Liver (tissue), 9 donors: Measurements from ENCODE around the gene ZFP69B. TPM values are rescaled to one million over a fixed set of nuclear protein-coding genes. Genes with fewer than 3 reads are reported as not detected.

ENCODE experiments used
- DNase-seq: peaks from one replicate; pipeline ENCODE4 v3.0.0-alpha.2; 2017; ENCODE audit warnings: low spot score
- H3K27ac ChIP-seq, 2 donors: one replicate each; pipeline ENCODE4 v1.7.0; 2013; ENCODE audit warnings: inconsistent platforms in 2 of 2, low read length in 2 of 2, control low read depth in 1 of 2, low read depth in 1 of 2, mild to moderate bottlenecking in 1 of 2
- H3K27me3 ChIP-seq, 4 donors: one replicate each; pipeline versions ENCODE4 v1.6.1 to v1.7.0; 2013; ENCODE audit warnings: low read length in 3 of 4, inconsistent platforms in 1 of 4, mild to moderate bottlenecking in 1 of 4, moderate library complexity in 1 of 4; ENCODE audit not compliant: control insufficient read depth in 4 of 4, insufficient read depth in 4 of 4
- H3K36me3 ChIP-seq, 4 donors: one replicate each; pipeline versions ENCODE4 v1.6.1 to v1.7.0; 2013; ENCODE audit warnings: low read length in 3 of 4, mild to moderate bottlenecking in 3 of 4, low read depth in 1 of 4, moderate library complexity in 1 of 4; ENCODE audit not compliant: control insufficient read depth in 4 of 4, insufficient read depth in 3 of 4
- H3K4me1 ChIP-seq, 4 donors: one replicate each; pipeline versions ENCODE4 v1.6.1 to v1.7.0; 2013; ENCODE audit warnings: low read length in 3 of 4, mild to moderate bottlenecking in 3 of 4, moderate library complexity in 1 of 4; ENCODE audit not compliant: control insufficient read depth in 4 of 4, insufficient read depth in 4 of 4
- H3K4me3 ChIP-seq, 3 donors: one replicate each; pipeline versions ENCODE4 v1.6.1 to v1.7.0; 2013; ENCODE audit warnings: low read length in 3 of 3, control low read depth in 1 of 3, low read depth in 1 of 3, mild to moderate bottlenecking in 1 of 3
- H3K9ac ChIP-seq, 2 donors: one replicate each; pipeline ENCODE4 v1.7.0; 2013; ENCODE audit warnings: low read length in 2 of 2, mild to moderate bottlenecking in 2 of 2, moderate library complexity in 2 of 2, control low read depth in 1 of 2, low read depth in 1 of 2
- H3K9me3 ChIP-seq, 4 donors: one replicate each; pipeline versions ENCODE4 v1.6.1 to v1.7.0; 2013; ENCODE audit warnings: low read length in 3 of 4; ENCODE audit not compliant: control insufficient read depth in 4 of 4
- ATF3 ChIP-seq: IDR thresholded peaks from 2 replicates; pipeline ENCODE4 v1.6.1; 2016; ENCODE audit warnings: antibody characterized with exemption
- CTCF ChIP-seq: fragments of 150-350 bp; IDR thresholded peaks from 2 replicates; pipeline ENCODE4 v1.5.1; 2017; ENCODE audit warnings: improper control_type of control experiment, low read depth, low read length; ENCODE audit not compliant: missing input control
- EGR1 ChIP-seq, 2 donors: IDR thresholded peaks; 2 replicates each; pipeline ENCODE4 v1.6.1; 2016 to 2018; ENCODE audit warnings: antibody characterized with exemption in 2 of 2, low read depth in 2 of 2
- FOXA1 ChIP-seq: IDR thresholded peaks from 2 replicates; pipeline ENCODE4 v1.6.1; 2016; ENCODE audit warnings: antibody characterized with exemption
- FOXA2 ChIP-seq: IDR thresholded peaks from 2 replicates; pipeline ENCODE4 v1.6.1; 2016; ENCODE audit warnings: antibody characterized with exemption
- GABPA ChIP-seq, 2 donors: IDR thresholded peaks in 1 of 2; conservative IDR thresholded peaks in 1 of 2; 2 replicates each; pipeline ENCODE4 v1.6.1; 2016; ENCODE audit warnings: antibody characterized with exemption in 2 of 2, mild to moderate bottlenecking in 1 of 2, moderate library complexity in 1 of 2
- HNF4A ChIP-seq, 2 donors: conservative IDR thresholded peaks; 2 replicates each; pipeline ENCODE4 v1.6.1; 2016; ENCODE audit warnings: antibody characterized with exemption in 2 of 2, mild to moderate bottlenecking in 2 of 2
- HNF4G ChIP-seq: IDR thresholded peaks from 2 replicates; pipeline ENCODE4 v1.6.1; 2016; ENCODE audit warnings: antibody characterized with exemption
- JUND ChIP-seq, 2 donors: IDR thresholded peaks; 2 replicates each; pipeline ENCODE4 v1.6.1; 2016; ENCODE audit warnings: antibody characterized with exemption in 2 of 2
- MAX ChIP-seq: IDR thresholded peaks from 2 replicates; pipeline ENCODE4 v1.6.1; 2016; ENCODE audit warnings: antibody characterized with exemption
- NR2F2 ChIP-seq: IDR thresholded peaks from 2 replicates; pipeline ENCODE4 v1.6.1; 2016; ENCODE audit warnings: antibody characterized with exemption
- RAD21 ChIP-seq, 2 donors: IDR thresholded peaks; 2 replicates each; pipeline ENCODE4 v1.6.1; 2016; ENCODE audit warnings: antibody characterized with exemption in 2 of 2, mild to moderate bottlenecking in 2 of 2
- REST ChIP-seq: IDR thresholded peaks from 2 replicates; pipeline ENCODE4 v1.6.1; 2016; ENCODE audit warnings: antibody characterized with exemption, mild to moderate bottlenecking
- RXRA ChIP-seq, 2 donors: IDR thresholded peaks; 2 replicates each; pipeline ENCODE4 v1.6.1; 2017 to 2018; ENCODE audit warnings: antibody characterized with exemption in 2 of 2, mild to moderate bottlenecking in 1 of 2
- SP1 ChIP-seq: IDR thresholded peaks from 2 replicates; pipeline ENCODE4 v1.6.1; 2018; ENCODE audit warnings: antibody characterized with exemption, mild to moderate bottlenecking
- TAF1 ChIP-seq: conservative IDR thresholded peaks from 2 replicates; pipeline ENCODE4 v1.6.1; 2016; ENCODE audit warnings: antibody characterized with exemption, mild to moderate bottlenecking
- YY1 ChIP-seq: IDR thresholded peaks from 2 replicates; pipeline ENCODE4 v1.6.1; 2016; ENCODE audit warnings: antibody characterized with exemption, mild to moderate bottlenecking
- ZBTB33 ChIP-seq: IDR thresholded peaks from 2 replicates; pipeline ENCODE4 v1.6.1; 2016; ENCODE audit warnings: antibody characterized with exemption
- WGBS: extraction: QIAGEN DNeasy Blood & Tissue Kit; methylation state at CpG from one replicate; pipeline ENCODE4 v1.1.7; 2013; 5-methylcytosine and 5-hydroxymethylcytosine counted together
- polyA plus RNA-seq, 2 donors: library from polyadenylated mRNA; stranded (reverse) in 1 of 2; unstranded in 1 of 2; fragments of 200-250 nt in 1 of 2; fragments of >200 nt in 1 of 2; fragmentation: Nextera tagmentation in 1 of 2; extraction: Ambion mirVana in 1 of 2; gene quantifications; one replicate each; pipeline versions ENCODE4 v1.2.1 to v1.2.3, GENCODE V29; 2013 to 2015
- total RNA-seq, 2 donors: library from RNA; depleted of rRNA; stranded (reverse); fragments of >200 nt; gene quantifications; one replicate each; pipeline ENCODE4 v1.2.3, GENCODE V29; 2014
- donor health status: healthy.
- donor health status: healthy.
- donor health status: healthy.
- donor health status: healthy.
- donor health status: healthy.

The ZFP69B gene
- total and polyA plus RNA-seq, 4 donors: 0.19 to 0.92 (median 0.62) TPM

GRCh38 chr1:40451238-40451585 is 936 bp downstream of the ZFP69B start:
- H3K27ac ChIP-seq: no peak overlapping the region
- no peaks in the 10 kb centered on the region for H3K27me3 ChIP-seq
- DNase-seq: no peak
- no peak for TF ChIP-seq TAF1
- TF ChIP-seq GABPA (IDR thresholded peaks at IDR 0.05 in 1 of 2, conservative IDR thresholded peaks at IDR 0.05 in 1 of 2): no peak
- TF ChIP-seq JUND (IDR thresholded peaks at IDR 0.05): no peak
- no peak overlapping the region for H3K9ac ChIP-seq
- peaks cover 0 to 15% (median 7%) of the 10 kb centered on the region in 4 donors for H3K4me1 ChIP-seq
- peaks cover 6 to 14% (median 8%) of the 10 kb centered on the region in 4 donors for H3K9me3 ChIP-seq
- no peak overlapping the region for H3K4me3 ChIP-seq
- no peaks in the 10 kb centered on the region for H3K36me3 ChIP-seq
- 93% methylated on average over 1 of the region's 1 CpG for WGBS

GRCh38 chr1:40454873-40455272 is 4.6 kb downstream of the ZFP69B start:
- TF ChIP-seq MAX (no peak), FOXA1 (no peak), REST (no peak), HNF4G (no peak), EGR1 (IDR thresholded peaks at IDR 0.05; ENCODE audit: low read depth in 2 of 2) (no peak), TAF1 (no peak), CTCF (no peak), NR2F2 (no peak), ZBTB33 (no peak), HNF4A (conservative IDR thresholded peaks at IDR 0.05) (no peak), FOXA2 (no peak), GABPA (IDR thresholded peaks at IDR 0.05 in 1 of 2, conservative IDR thresholded peaks at IDR 0.05 in 1 of 2) (no peak), YY1 (no peak), RXRA (IDR thresholded peaks at IDR 0.05) (no peak), RAD21 (IDR thresholded peaks at IDR 0.05) (no peak), JUND (IDR thresholded peaks at IDR 0.05) (no peak), ATF3 (no peak), SP1 (no peak)
- no peak for DNase-seq
- H3K27ac ChIP-seq: no peak overlapping the region
- H3K36me3 ChIP-seq: peaks cover 0 to 20% (median 13%) of the 10 kb centered on the region in 4 donors
- no peak overlapping the region for H3K4me3 ChIP-seq
- WGBS: 92% methylated on average over 1 of the region's 1 CpG
- no peaks in the 10 kb centered on the region for H3K27me3 ChIP-seq
- H3K9ac ChIP-seq: no peak overlapping the region
- peaks cover 0 to 9% (median 5%) of the 10 kb centered on the region in 4 donors for H3K4me1 ChIP-seq
- peaks cover 17 to 37% (median 28%) of the 10 kb centered on the region in 4 donors for H3K9me3 ChIP-seq
